ENCODE measurements around the gene NPTN.

DNA sequence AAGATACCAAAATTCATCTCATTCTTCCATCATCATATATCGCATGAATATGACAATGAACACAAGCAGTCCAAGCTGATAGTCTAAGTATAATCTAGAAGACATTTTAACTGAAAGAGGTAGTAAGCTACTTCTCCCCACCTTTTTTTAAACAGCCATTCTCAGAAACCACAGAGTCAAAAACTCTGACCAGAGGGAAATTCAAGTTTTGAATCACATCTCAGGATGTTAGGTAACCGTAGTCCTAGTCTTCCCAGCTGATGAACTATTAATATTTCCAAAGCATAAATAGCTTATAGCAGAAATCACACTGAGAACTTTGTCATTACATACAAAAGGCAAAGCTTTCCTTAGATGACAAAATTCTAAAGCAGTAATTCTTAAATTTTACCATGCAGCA lies 25.8 kb downstream of the NPTN start:
- TF ChIP-seq, protein P1, sequence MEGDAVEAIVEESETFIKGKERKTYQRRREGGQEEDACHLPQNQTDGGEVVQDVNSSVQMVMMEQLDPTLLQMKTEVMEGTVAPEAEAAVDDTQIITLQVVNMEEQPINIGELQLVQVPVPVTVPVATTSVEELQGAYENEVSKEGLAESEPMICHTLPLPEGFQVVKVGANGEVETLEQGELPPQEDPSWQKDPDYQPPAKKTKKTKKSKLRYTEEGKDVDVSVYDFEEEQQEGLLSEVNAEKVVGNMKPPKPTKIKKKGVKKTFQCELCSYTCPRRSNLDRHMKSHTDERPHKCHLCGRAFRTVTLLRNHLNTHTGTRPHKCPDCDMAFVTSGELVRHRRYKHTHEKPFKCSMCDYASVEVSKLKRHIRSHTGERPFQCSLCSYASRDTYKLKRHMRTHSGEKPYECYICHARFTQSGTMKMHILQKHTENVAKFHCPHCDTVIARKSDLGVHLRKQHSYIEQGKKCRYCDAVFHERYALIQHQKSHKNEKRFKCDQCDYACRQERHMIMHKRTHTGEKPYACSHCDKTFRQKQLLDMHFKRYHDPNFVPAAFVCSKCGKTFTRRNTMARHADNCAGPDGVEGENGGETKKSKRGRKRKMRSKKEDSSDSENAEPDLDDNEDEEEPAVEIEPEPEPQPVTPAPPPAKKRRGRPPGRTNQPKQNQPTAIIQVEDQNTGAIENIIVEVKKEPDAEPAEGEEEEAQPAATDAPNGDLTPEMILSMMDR (IDR thresholded peaks at IDR 0.05; ENCODE audit: low read length), result no peak
- TF ChIP-seq EZH2phosphoT487 (IDR thresholded peaks at IDR 0.05; ENCODE audit: low read length) (no peak), EZH2 (optimal IDR thresholded peaks at IDR 0.05; ENCODE audit: low read depth, low read length) (no peak)
